ENCODE data around the gene HIGD2B. TPM values are rescaled to one million over a fixed set of nuclear protein-coding genes. Genes with fewer than 3 reads are reported as not detected.
"Not testable (repeated sequence)": the region's sequence is repeated elsewhere in the genome, so short reads cannot be mapped to it uniquely, and the experiment has no call there.

HIGD2B gene
- total RNA-seq, 1 donor from 2014 or later, result 0.16 TPM

DNA sequence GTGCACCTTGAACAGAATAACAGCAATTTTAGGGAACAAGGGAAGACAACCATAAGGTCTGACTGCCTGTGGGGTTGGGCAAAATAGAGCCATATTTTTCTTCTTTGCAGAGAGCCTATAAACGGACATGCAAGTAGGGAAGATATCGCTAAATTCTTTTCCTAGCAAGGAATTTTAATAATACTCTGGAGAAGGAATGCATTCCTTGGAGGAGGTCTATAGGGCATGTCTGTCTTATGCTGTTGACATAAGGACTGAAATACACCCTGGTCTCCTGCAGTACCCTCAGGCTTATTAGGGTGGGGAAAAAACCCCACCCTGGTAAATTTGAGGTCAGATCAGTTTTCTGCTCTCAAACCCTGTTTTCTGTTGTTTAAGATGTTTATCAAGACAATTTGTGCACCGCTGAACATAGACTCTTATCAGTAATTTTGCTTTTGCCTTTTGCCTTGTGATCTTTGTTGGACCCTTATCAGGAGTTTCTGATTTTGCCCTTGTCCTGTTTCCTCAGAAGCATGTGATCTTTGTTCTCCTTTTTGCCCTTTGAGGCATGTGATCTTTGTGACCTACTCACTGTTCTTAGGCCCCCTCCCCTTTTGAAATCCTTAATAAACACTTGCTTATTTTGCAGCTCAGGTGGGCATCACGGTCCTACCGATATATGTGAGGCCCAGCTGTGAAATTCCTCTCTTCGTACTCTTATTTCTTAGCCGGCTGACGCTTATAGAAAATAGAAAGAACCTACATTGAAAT, 22.7 kb upstream of the HIGD2B start:
- DNase-seq (ENCODE audit: low spot score); H3K9me3 Mint-ChIP-seq; intact Hi-C loops (cut with micrococcal nuclease); H3K27me3 Mint-ChIP-seq (ENCODE audit: low read depth); H3K36me3 Mint-ChIP-seq (ENCODE audit: low read depth); H3K4me3 Mint-ChIP-seq (ENCODE audit: low read depth); H3K4me1 Mint-ChIP-seq (ENCODE audit: low read depth); H3K27ac Mint-ChIP-seq: not testable (repeated sequence)

DNA sequence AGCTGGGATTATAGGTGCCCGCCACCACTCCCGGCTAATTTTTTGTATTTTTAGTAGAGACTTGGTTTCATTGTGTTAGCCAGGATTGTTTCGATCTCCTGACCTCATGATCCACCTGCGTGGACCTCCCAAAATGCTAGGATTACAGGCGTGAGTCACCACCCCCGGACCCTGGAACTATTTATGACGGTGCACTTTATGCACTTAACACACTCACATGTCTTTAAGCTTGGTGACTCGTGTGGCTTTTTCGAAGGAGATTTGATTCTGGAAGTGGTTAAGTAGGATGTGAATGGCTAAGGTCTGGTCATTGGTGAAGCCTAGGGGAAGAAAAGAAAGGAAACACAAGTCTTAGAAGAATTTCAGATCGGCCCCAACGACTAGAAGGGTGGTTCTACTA, 20.3 kb upstream of the HIGD2B start:
- Mint-ChIP-seq H3K36me3 (ENCODE audit: low read depth) (no peaks in the 10 kb centered on the region), H3K4me1 (ENCODE audit: low read depth) (peaks cover 1% of the 10 kb centered on the region)
- intact Hi-C loops (cut with micrococcal nuclease), result no loop called here

DNA sequence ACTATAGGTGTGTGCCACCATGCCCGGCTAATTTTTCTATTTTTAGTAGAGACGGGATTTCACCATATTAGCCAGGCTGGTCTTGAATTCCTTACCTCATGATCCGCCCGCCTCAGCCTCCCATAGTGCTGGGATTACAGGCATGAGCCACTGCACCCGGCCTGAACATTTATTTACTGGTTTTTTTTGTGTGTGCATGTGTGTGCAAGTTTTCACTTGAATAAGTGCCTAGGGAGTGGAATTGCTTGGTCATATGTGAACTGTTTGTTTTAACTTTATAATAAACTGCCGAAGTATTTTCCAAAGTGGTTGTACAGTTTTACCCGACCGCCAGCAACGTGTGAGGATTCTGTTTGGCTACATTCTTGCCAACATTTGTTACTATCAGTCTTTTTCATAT, 14.1 kb upstream of the HIGD2B start:
- intact Hi-C loops (cut with micrococcal nuclease), result no loop called here

More for the DNA sequence above, 20.3 kb upstream of the HIGD2B start:
- H3K4me3 Mint-ChIP-seq (ENCODE audit: low read depth), result no peak overlapping the region
- no peak overlapping the region for H3K27ac Mint-ChIP-seq
- no peak for DNase-seq (ENCODE audit: low spot score)
- no peaks in the 10 kb centered on the region for H3K9me3 Mint-ChIP-seq
- H3K27me3 Mint-ChIP-seq (ENCODE audit: low read depth), result no peaks in the 10 kb centered on the region

DNA sequence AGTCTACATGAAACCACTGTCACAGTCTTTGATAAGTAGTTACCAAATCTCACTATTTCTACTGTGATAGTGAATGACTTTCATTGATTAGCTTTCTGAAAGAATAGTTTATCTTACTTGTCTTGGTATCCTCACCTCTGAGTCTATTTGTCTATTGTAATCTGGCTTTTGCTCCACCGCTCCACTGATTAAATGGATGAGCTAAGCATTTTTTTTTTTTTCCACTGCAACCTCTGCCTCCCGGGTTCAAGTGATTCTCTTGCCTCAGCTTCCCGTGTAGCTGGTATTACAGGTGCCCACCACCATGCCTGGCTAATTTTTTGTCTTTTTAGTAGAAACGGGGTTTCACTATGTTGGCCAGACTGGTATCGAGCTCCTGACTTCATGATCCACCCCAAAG, 13.0 kb upstream of the HIGD2B start:
- Mint-ChIP-seq H3K9me3 (no peaks in the 10 kb centered on the region), H3K36me3 (ENCODE audit: low read depth) (peaks cover 10% of the 10 kb centered on the region), H3K4me3 (ENCODE audit: low read depth) (no peak overlapping the region), H3K4me1 (ENCODE audit: low read depth) (peaks cover 14% of the 10 kb centered on the region), H3K27ac (no peak overlapping the region), H3K27me3 (ENCODE audit: low read depth) (no peaks in the 10 kb centered on the region)
- no peak for DNase-seq (ENCODE audit: low spot score)
- intact Hi-C loops (cut with micrococcal nuclease), result no loop called here

More for the DNA sequence above, 14.1 kb upstream of the HIGD2B start:
- Mint-ChIP-seq H3K27ac (no peak overlapping the region), H3K4me3 (ENCODE audit: low read depth) (no peak overlapping the region), H3K9me3 (no peaks in the 10 kb centered on the region), H3K36me3 (ENCODE audit: low read depth) (peaks cover 4% of the 10 kb centered on the region), H3K4me1 (ENCODE audit: low read depth) (peaks cover 7% of the 10 kb centered on the region), H3K27me3 (ENCODE audit: low read depth) (no peaks in the 10 kb centered on the region)
- no peak for DNase-seq (ENCODE audit: low spot score)

DNA sequence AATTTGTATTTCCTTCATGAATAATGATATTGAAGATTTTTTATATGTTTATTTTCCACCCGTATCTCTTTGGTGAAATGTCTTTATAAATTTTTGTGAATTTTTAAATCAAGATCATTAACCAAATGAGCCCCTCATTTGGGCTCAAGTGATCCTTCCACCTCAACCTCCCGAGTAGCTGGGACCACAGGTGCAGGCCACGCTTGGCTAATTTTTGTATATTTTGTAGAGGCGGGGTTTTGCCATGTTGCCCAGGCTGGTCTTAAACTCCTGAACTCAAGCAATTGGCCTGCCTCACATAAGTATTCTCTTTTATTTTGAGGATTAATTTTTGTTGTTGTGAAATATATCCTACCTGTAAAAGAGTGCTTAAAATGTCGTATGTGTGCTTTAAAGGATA, 5.0 kb upstream of the HIGD2B start:
- H3K4me1 Mint-ChIP-seq (ENCODE audit: low read depth), result peaks cover 17% of the 10 kb centered on the region
- H3K9me3 Mint-ChIP-seq, result no peaks in the 10 kb centered on the region
- intact Hi-C loops (cut with micrococcal nuclease), result no loop called here
- H3K36me3 Mint-ChIP-seq (ENCODE audit: low read depth), result peaks cover 10% of the 10 kb centered on the region
- no peak overlapping the region for H3K27ac Mint-ChIP-seq
- H3K4me3 Mint-ChIP-seq (ENCODE audit: low read depth), result no peak overlapping the region
- H3K27me3 Mint-ChIP-seq (ENCODE audit: low read depth), result no peaks in the 10 kb centered on the region
- DNase-seq (ENCODE audit: low spot score), result no peak

DNA sequence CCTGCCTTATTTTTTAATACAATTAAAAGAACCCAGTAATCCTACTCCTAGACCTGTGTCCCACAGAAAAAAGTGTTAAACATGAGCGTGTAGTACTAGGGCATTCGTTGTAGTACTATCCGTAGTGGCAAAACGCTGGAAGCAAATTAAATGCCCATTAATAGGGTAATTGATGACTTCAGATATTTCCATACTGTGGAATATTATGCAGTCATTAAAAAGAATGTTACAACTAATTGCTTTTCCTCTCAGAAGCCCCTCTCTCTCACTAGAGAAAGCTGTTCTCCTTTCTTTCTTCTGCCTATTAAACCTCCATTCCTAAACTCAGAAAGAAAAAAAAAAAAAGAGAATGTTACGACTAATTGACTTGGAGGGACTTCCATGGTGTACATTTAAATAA, 2.7 kb upstream of the HIGD2B start:
- Mint-ChIP-seq H3K4me3 (ENCODE audit: low read depth) (no peak overlapping the region), H3K27me3 (ENCODE audit: low read depth) (no peaks in the 10 kb centered on the region), H3K9me3 (no peaks in the 10 kb centered on the region), H3K4me1 (ENCODE audit: low read depth) (peaks cover 15% of the 10 kb centered on the region), H3K27ac (no peak overlapping the region), H3K36me3 (ENCODE audit: low read depth) (no peaks in the 10 kb centered on the region)
- no peak for DNase-seq (ENCODE audit: low spot score)
- intact Hi-C loops (cut with micrococcal nuclease), result loop anchor here (10.0 kb wide), 1 partner anchor 96 kb away; the partner anchor contains the start of gene ADPGK

DNA sequence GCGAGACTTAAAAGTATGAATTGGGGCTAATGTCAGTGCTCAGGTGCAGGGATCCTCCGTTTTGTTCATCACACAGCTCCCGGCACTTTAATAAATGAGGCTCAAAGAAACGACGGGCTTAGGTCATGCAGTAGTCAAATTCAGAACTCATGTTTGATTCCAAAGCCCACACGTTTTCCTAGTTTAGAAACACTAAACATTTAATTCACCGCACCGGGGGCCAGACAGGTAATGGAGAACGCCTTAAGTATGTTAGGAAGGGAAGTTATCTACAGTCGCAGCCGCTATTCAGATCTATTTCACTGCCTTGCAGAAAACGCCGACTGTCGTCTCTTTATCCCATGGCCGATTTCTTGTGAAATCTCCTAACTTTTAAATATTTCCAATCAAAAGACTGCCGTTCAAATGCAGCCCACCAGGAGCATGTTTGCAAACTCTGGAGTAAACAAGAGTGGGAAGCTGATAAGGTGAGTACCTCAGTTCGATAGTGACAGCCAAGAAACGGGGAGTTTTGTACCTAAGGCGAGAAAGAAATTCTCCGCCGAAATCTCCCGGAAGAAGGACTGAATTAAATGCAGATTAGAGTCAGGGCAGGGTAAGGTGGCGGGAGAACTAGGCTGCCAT, 569 bp downstream of the HIGD2B start:
- H3K27me3 Mint-ChIP-seq (ENCODE audit: low read depth), result no peaks in the 10 kb centered on the region
- intact Hi-C loops (cut with micrococcal nuclease), result loop anchor here (10.0 kb wide), 1 partner anchor 99 kb away; the partner anchor contains the start of gene ADPGK
- peak overlapping the region; percentile 92 for H3K4me3 Mint-ChIP-seq (ENCODE audit: low read depth)

DNA sequence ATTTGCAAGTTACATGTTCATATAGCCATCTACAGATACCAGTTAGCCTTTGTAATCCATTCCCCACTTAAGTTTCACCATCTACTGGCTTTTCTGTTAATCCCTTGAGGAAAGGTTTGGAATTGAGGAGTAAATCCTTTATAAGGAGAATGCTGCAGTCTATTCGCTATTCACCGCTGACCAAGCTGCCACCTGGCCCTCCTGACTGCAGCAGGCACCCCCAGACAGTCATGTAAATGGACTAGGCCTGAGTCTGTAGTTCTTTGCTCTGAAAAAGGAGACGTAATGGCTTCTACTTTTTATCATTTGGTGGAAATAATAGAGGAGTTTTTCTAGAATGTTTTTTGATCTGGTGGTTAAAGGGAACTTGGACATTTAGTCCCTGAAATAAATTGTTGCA, 3.2 kb downstream of the HIGD2B start:
- intact Hi-C loops (cut with micrococcal nuclease), result loop anchor here (10.0 kb wide), 1 partner anchor 102 kb away; the partner anchor contains the start of gene ADPGK
- peaks cover 18% of the 10 kb centered on the region for H3K4me1 Mint-ChIP-seq (ENCODE audit: low read depth)
- DNase-seq (ENCODE audit: low spot score), result no peak
- H3K36me3 Mint-ChIP-seq (ENCODE audit: low read depth), result no peaks in the 10 kb centered on the region
- no peaks in the 10 kb centered on the region for H3K9me3 Mint-ChIP-seq
- H3K27me3 Mint-ChIP-seq (ENCODE audit: low read depth), result peaks cover 14% of the 10 kb centered on the region
- no peak overlapping the region for H3K27ac Mint-ChIP-seq
- H3K4me3 Mint-ChIP-seq (ENCODE audit: low read depth), result no peak overlapping the region

More for the DNA sequence above, 569 bp downstream of the HIGD2B start:
- no peak for DNase-seq (ENCODE audit: low spot score)
- Mint-ChIP-seq H3K9me3 (no peaks in the 10 kb centered on the region), H3K4me1 (ENCODE audit: low read depth) (peaks cover 18% of the 10 kb centered on the region), H3K36me3 (ENCODE audit: low read depth) (no peaks in the 10 kb centered on the region), H3K27ac (peak overlapping the region; percentile 90)

DNA sequence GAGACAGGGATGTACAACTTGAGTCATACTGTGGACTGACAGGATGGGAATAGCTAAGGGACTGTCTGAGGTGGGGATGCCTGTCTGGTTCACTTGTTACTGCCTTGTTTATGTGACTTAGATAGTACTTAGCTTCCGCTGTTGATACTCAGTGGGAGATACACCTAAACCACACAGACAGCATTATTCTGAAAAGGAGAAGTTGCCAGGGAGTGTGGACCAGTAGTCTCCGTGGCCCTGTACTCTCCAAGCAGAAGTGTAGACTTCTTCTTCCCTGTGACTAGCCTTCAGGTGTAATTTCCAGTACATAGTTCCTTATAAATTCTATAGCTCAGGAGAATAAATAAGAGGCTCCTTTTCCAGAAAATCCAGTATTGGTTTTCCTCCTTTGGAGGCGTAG, 5.1 kb downstream of the HIGD2B start:
- H3K36me3 Mint-ChIP-seq (ENCODE audit: low read depth), result no peaks in the 10 kb centered on the region
- no peak for DNase-seq (ENCODE audit: low spot score)
- H3K4me3 Mint-ChIP-seq (ENCODE audit: low read depth), result no peak overlapping the region
- peaks cover 24% of the 10 kb centered on the region for H3K27me3 Mint-ChIP-seq (ENCODE audit: low read depth)
- peaks cover 12% of the 10 kb centered on the region for H3K4me1 Mint-ChIP-seq (ENCODE audit: low read depth)
- H3K9me3 Mint-ChIP-seq, result no peaks in the 10 kb centered on the region
- intact Hi-C loops (cut with micrococcal nuclease), result loop anchor here (10.0 kb wide), 1 partner anchor 104 kb away; the partner anchor contains the start of gene ADPGK
- no peak overlapping the region for H3K27ac Mint-ChIP-seq

DNA sequence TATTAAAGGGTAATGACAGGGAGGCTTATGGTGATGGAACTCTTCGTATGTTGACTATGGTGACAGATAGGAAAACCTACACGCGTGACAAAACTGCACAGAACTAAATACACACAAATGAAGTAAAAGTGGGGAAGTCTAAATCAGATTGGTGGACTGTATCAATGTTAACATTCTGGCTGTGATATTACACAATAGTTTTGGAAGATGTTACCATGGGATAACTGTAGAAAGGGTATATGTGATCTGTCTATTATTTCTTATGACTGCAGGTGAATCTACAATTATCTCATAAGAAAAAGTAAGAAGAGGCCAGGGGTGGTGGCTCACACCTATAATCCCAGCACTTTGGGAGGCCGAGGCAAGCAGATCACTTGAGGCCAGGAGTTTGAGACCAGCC, 9.1 kb downstream of the HIGD2B start:
- no peak for DNase-seq (ENCODE audit: low spot score)
- Mint-ChIP-seq H3K4me1 (ENCODE audit: low read depth) (no peaks in the 10 kb centered on the region), H3K4me3 (ENCODE audit: low read depth) (no peak overlapping the region), H3K9me3 (no peaks in the 10 kb centered on the region), H3K27ac (no peak overlapping the region), H3K36me3 (ENCODE audit: low read depth) (no peaks in the 10 kb centered on the region), H3K27me3 (ENCODE audit: low read depth) (peaks cover 30% of the 10 kb centered on the region)
- intact Hi-C loops (cut with micrococcal nuclease), result loop anchor here (10.0 kb wide), 2 partner anchors 72 to 362 kb away; no protein-coding TSS in a partner anchor

DNA sequence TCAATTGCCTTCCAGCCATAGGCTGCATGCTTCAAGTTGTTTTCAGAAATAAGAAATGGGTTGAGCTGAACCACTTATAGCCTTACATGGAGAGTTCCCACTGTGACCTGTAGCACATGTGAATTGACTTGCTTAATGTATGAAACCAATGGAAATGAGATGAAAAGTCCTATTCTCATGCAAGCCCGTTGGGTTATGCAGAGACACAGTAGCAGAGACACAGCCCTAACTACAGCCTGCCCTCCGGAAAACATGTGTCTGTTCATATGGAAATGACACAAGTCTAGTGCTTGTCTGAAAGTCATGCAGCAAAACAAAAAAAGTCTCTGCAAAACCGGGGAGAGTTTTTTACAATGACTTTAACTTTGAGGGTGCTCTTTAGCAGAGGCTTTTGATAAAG, 14.5 kb downstream of the HIGD2B start:
- Mint-ChIP-seq H3K36me3 (ENCODE audit: low read depth) (no peaks in the 10 kb centered on the region), H3K27ac (no peak overlapping the region), H3K27me3 (ENCODE audit: low read depth) (peaks cover 13% of the 10 kb centered on the region), H3K4me3 (ENCODE audit: low read depth) (no peak overlapping the region), H3K4me1 (ENCODE audit: low read depth) (peaks cover 10% of the 10 kb centered on the region), H3K9me3 (no peaks in the 10 kb centered on the region)
- DNase-seq (ENCODE audit: low spot score), result no peak
- intact Hi-C loops (cut with micrococcal nuclease), result loop anchor here (10.0 kb wide), 2 partner anchors 67 to 357 kb away; no protein-coding TSS in a partner anchor

DNA sequence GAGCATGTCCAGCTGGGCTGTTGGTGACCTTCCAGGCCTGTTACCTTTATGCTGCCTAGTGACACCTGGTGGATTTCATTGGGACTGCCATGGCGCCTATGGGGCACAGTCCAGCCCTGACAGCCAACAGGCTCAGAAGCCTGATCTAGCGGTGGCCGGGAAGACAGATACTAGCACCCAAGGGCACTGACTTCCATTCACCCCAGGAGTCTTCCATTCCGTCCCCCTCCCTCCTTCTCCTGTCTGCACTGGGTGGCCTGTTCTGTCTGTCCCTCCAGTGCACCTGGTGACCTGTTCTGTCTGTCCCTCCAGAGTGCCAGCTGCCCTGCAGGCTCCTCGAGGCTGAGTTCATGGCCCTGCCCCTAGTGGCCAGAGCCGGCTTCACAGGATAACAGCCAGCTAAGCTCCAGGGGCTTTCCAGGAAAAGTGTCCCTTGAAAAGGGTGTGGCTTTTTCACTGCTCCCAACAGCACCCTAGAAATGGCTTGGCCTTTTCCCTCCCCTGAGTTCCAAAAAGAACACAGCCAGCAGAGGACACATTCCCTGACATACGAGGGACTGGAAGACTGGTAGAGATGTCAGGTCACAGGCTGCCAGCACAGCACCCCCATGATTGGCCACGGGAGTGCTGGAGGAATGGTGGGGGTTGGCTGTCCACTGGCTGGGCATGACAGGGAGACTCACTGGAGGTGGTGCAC, 15.2 kb downstream of the HIGD2B start:
- not testable (repeated sequence) for H3K9me3 Mint-ChIP-seq; H3K4me1 Mint-ChIP-seq (ENCODE audit: low read depth); H3K36me3 Mint-ChIP-seq (ENCODE audit: low read depth); H3K27ac Mint-ChIP-seq
- DNase-seq (ENCODE audit: low spot score), result peak; percentile 67
- intact Hi-C loops (cut with micrococcal nuclease), result loop anchor here (10.0 kb wide), 2 partner anchors 66 to 356 kb away; no protein-coding TSS in a partner anchor
- Mint-ChIP-seq H3K4me3 (ENCODE audit: low read depth) (peak overlapping the region; percentile 66), H3K27me3 (ENCODE audit: low read depth) (peaks cover 13% of the 10 kb centered on the region)

Measured in activated T-helper 2 cell treated with anti-CD3 and anti-CD28 coated beads, Interferon-gamma antibody, Interleukin-2, Interleukin-4, amounts not matched to agents 10 μg/mL and 5 μg/mL and 100 μg/mL, durations not matched to agents 14 hours and 24 hours and 36 hours (primary cell).